Spleen (tissue), 11 donors: ENCODE data around the gene ADAM23. TPM values are rescaled to one million over a fixed set of nuclear protein-coding genes. Genes with fewer than 3 reads are reported as not detected.

Experiments used
- DNase-seq: peaks from one replicate; pipeline ENCODE4 v3.0.0-alpha.2; 2020
- H3K27ac ChIP-seq, 8 donors: fragments of 200-600 bp; sonication (generic) in 7 of 8; 1 replicate in 4 of 8; 2 replicates in 4 of 8; pipeline versions ENCODE4 v1.5.0 to v1.8.0; 2016 to 2021; ENCODE audit warnings: inconsistent platforms in 4 of 8, mild to moderate bottlenecking in 4 of 8, moderate library complexity in 1 of 8
- H3K27me3 ChIP-seq, 7 donors: fragments of 200-600 bp; sonication (generic) in 6 of 7; replicated peaks in 1 of 7; 1 replicate in 4 of 7; 2 replicates in 3 of 7; pipeline versions ENCODE4 v1.5.0 to v1.8.0; 2016 to 2021; ENCODE audit warnings: inconsistent platforms in 3 of 7, mild to moderate bottlenecking in 1 of 7
- H3K36me3 ChIP-seq, 6 donors: fragments of 200-600 bp; sonication (generic) in 5 of 6; 1 replicate in 4 of 6; 2 replicates in 2 of 6; pipeline versions ENCODE4 v1.5.0 to v1.8.0; 2016 to 2021; ENCODE audit warnings: inconsistent platforms in 2 of 6
- H3K4me1 ChIP-seq, 6 donors: fragments of 200-600 bp; sonication (generic) in 5 of 6; 1 replicate in 3 of 6; 2 replicates in 3 of 6; pipeline versions ENCODE4 v1.5.0 to v1.8.0; 2016 to 2021; ENCODE audit warnings: inconsistent platforms in 3 of 6
- H3K4me3 ChIP-seq, 8 donors: fragments of 200-600 bp; sonication (generic) in 7 of 8; 1 replicate in 4 of 8; 2 replicates in 4 of 8; pipeline versions ENCODE4 v1.5.0 to v1.8.0; 2016 to 2021; ENCODE audit warnings: inconsistent platforms in 4 of 8, mild to moderate bottlenecking in 4 of 8, moderate library complexity in 2 of 8
- H3K9me3 ChIP-seq, 8 donors: fragments of 200-600 bp; sonication (generic) in 7 of 8; 1 replicate in 4 of 8; 2 replicates in 4 of 8; pipeline versions ENCODE4 v1.5.0 to v1.8.0; 2016 to 2021; ENCODE audit warnings: inconsistent platforms in 4 of 8
- POLR2A ChIP-seq, 3 donors: fragments of 450-650 bp; IDR thresholded peaks; one replicate each; pipeline ENCODE4 v1.5.1; 2017; ENCODE audit warnings: antibody characterized with exemption in 3 of 3, mild to moderate bottlenecking in 1 of 3
- POLR2AphosphoS5 ChIP-seq, 3 donors: sonication (generic); formaldehyde crosslinking; IDR thresholded peaks; one replicate each; pipeline ENCODE4 v1.5.1; 2017; ENCODE audit warnings: antibody characterized with exemption in 3 of 3
- WGBS, 5 donors: extraction: QIAGEN DNeasy Blood & Tissue Kit in 3 of 5; methylation state at CpG; one replicate each; pipeline versions ENCODE4 v1.1.5 to v1.1.7; 2013 to 2018; 5-methylcytosine and 5-hydroxymethylcytosine counted together
- intact Hi-C: fragments of 100-400 bp; cut with DNase I; formaldehyde crosslinking; loops from one replicate; pipeline ENCODE4 v1.15.0; 2023; ENCODE audit warnings: low total_unique reads
- polyA plus RNA-seq, 3 donors: library from polyadenylated mRNA; stranded (reverse); fragments of 200-250 nt; gene quantifications; one replicate each; pipeline ENCODE4 v1.2.1, GENCODE V29; 2013
- total RNA-seq, 7 donors: library from RNA; depleted of rRNA in 3 of 7; stranded (reverse); fragments of >200 nt in 3 of 7; fragmentation: NEBNext Ultra II Directional in 4 of 7; extraction: Animal tissue kit (Norgen Biotek cat#: 25700) in 4 of 7; gene quantifications; one replicate each; pipeline versions ENCODE4 v1.1.0 to v1.2.1, GENCODE V29; 2016 to 2021
- TF ChIP-seq, protein P1 (sequence below), 11 experiments: fragments of 200-600 bp in 7 of 11; fragments of 450-650 bp in 4 of 11; sonication (generic) in 4 of 11; IDR thresholded peaks in 8 of 11; conservative IDR thresholded peaks in 3 of 11; 1 replicate in 7 of 11; 2 replicates in 4 of 11; pipeline versions ENCODE4 v1.4.0 to v1.8.0; 2016 to 2021; ENCODE audit warnings: antibody characterized with exemption in 11 of 11, inconsistent platforms in 4 of 11, mild to moderate bottlenecking in 1 of 11
- donor health status: healthy with polysubstance abuse.
- donor health status: DM: no; HTN: no; CAD: no; lungs with moderate emphysema.
- donor health status: DM: no; HTN: no; CAD: no.
- donor health status: Bipolar disorder and iron deficiency.
- donor health status: healthy.
- donor health status: DM: no; HTN: no; CAD: no.
- donor health status: DM: yes; HTN: yes; CAD: no.

Gene ADAM23
- total and polyA plus RNA-seq, 10 donors = 0.32 to 2.2 (median 0.86) TPM

DNA sequence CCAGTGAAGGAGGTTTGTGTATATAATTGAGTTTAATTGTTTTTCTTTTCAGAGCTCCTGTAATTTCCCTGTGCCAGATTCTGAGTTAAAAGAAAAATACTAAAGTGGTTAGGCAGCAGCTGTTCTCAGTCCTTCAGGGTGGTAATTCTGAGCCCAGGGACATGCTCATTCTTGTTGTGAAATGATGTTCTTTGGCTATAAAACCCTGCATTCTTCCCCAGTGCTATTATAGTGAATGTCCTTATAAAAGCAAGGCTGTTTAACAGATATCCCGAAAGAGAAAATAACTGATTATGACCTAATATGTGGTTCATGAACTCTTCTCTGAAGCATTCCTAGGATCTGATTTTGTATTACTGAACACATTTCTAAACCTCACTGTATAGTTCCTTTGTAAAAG, 34.0 kb downstream of the ADAM23 start:
- intact Hi-C loops = no loop called here
- DNase-seq = no peak
- TF ChIP-seq, protein P1, sequence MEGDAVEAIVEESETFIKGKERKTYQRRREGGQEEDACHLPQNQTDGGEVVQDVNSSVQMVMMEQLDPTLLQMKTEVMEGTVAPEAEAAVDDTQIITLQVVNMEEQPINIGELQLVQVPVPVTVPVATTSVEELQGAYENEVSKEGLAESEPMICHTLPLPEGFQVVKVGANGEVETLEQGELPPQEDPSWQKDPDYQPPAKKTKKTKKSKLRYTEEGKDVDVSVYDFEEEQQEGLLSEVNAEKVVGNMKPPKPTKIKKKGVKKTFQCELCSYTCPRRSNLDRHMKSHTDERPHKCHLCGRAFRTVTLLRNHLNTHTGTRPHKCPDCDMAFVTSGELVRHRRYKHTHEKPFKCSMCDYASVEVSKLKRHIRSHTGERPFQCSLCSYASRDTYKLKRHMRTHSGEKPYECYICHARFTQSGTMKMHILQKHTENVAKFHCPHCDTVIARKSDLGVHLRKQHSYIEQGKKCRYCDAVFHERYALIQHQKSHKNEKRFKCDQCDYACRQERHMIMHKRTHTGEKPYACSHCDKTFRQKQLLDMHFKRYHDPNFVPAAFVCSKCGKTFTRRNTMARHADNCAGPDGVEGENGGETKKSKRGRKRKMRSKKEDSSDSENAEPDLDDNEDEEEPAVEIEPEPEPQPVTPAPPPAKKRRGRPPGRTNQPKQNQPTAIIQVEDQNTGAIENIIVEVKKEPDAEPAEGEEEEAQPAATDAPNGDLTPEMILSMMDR (IDR thresholded peaks at IDR 0.05 in 8 of 11, conservative IDR thresholded peaks at IDR 0.05 in 3 of 11) = no peak
- no peak for TF ChIP-seq POLR2AphosphoS5 (IDR thresholded peaks at IDR 0.05)
- TF ChIP-seq POLR2A (IDR thresholded peaks at IDR 0.05) = no peak
- no peak overlapping the region for H3K27ac ChIP-seq
- H3K27me3 ChIP-seq = no peaks in the 10 kb centered on the region
- 77 to 90% (median 86%) methylated on average over 1 of the region's 1 CpG for WGBS, 5 donors
- no peaks in the 10 kb centered on the region for H3K9me3 ChIP-seq
- H3K36me3 ChIP-seq = no peaks in the 10 kb centered on the region
- no peak overlapping the region for H3K4me3 ChIP-seq
- H3K4me1 ChIP-seq = no peaks in the 10 kb centered on the region

DNA sequence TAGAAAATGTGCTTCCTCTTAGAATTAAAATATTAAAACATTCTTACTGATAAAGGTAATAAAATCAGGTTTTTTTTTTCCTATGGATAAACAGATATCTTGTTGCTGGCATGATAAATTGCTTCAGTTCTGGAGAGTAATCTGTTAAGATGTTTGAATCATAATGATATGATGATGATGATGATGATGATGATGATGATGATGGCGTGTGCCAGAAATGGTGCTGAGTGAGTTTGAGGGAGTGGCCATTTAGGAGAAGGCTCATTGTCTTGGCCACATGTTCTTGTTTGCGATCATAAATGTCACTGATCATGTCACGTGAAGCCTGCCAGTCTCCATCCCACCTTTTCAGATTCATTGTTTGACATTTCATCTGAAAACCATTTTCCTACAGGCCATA, 35.0 kb downstream of the ADAM23 start:
- Histone ChIP-seq H3K36me3 (no peaks in the 10 kb centered on the region), H3K4me3 (no peak overlapping the region), H3K27ac (no peak overlapping the region), H3K4me1 (no peaks in the 10 kb centered on the region), H3K27me3 (no peaks in the 10 kb centered on the region), H3K9me3 (no peaks in the 10 kb centered on the region)
- no peak for DNase-seq
- 87 to 91% (median 89%) methylated on average over 3 of the region's 3 CpGs for WGBS, 5 donors
- TF ChIP-seq, protein P1 (IDR thresholded peaks at IDR 0.05 in 8 of 11, conservative IDR thresholded peaks at IDR 0.05 in 3 of 11) = no peak
- TF ChIP-seq POLR2AphosphoS5 (IDR thresholded peaks at IDR 0.05) (no peak), POLR2A (IDR thresholded peaks at IDR 0.05) (no peak)
- intact Hi-C loops = no loop called here

DNA sequence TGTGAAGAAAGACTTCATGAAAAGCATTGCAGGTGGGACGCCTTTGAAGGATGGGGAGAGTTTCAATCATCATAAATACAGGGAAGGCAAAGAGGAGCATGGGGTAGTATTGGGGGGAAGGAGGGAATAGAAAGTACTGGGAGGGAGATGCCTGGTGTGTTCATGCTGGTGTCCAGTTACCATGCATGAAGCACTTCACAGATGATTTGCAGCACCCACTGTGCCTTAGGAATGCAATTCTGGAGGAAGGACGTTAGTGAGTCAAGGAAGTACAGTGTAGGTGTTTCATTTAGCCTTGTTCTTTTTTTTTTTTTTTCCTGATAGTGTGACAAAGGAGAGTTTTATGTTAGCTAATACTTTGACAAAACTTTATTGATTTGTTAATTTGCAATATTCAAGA, 36.8 kb downstream of the ADAM23 start:
- intact Hi-C loops = no loop called here
- Histone ChIP-seq H3K36me3 (no peaks in the 10 kb centered on the region), H3K4me1 (no peaks in the 10 kb centered on the region), H3K27ac (no peak overlapping the region), H3K27me3 (peaks cover 0 to 2% (median 0%) of the 10 kb centered on the region in 7 donors), H3K9me3 (peaks cover 0 to 4% (median 0%) of the 10 kb centered on the region in 8 donors), H3K4me3 (no peak overlapping the region)
- no peak for TF ChIP-seq POLR2AphosphoS5 (IDR thresholded peaks at IDR 0.05)
- no peak for TF ChIP-seq POLR2A (IDR thresholded peaks at IDR 0.05)
- TF ChIP-seq, protein P1 (IDR thresholded peaks at IDR 0.05 in 8 of 11, conservative IDR thresholded peaks at IDR 0.05 in 3 of 11) = no peak
- no peak for DNase-seq
- WGBS, 5 donors = 55 to 77% (median 63%) methylated on average over 2 of the region's 2 CpGs

DNA sequence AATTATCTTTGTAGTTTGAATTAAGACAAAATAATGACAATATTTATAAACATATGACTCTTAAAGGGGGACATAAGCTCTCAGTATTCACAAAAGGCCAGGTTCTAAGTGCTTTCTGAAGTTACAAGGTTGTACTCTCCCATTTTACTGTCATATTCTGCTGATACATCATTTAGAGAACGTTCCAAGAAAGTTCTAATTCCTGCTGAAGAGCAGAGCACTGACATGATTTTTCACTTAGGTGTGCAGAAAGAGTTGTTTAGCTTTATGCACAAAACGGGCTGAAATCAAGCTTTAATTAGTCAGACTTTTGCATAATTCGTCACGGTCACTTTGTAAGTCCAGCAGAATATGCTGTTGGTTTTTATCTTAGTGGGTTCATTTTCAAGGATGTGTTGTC, 37.3 kb downstream of the ADAM23 start:
- Histone ChIP-seq H3K27me3 (peaks cover 0 to 2% (median 0%) of the 10 kb centered on the region in 7 donors), H3K9me3 (peaks cover 0 to 4% (median 0%) of the 10 kb centered on the region in 8 donors), H3K4me3 (no peak overlapping the region), H3K4me1 (no peaks in the 10 kb centered on the region), H3K36me3 (no peaks in the 10 kb centered on the region), H3K27ac (no peak overlapping the region)
- TF ChIP-seq POLR2AphosphoS5 (IDR thresholded peaks at IDR 0.05) = no peak
- no peak for TF ChIP-seq POLR2A (IDR thresholded peaks at IDR 0.05)
- TF ChIP-seq, protein P1 (IDR thresholded peaks at IDR 0.05 in 8 of 11, conservative IDR thresholded peaks at IDR 0.05 in 3 of 11) = no peak
- intact Hi-C loops = no loop called here
- no peak for DNase-seq
- WGBS, 5 donors = 76 to 87% (median 81%) methylated on average over 4 of the region's 4 CpGs
